Stromal cell of bone marrow (primary cell): ENCODE data around the gene ISOC2.

ENCODE experiments used
- DNase-seq: peaks from one replicate; pipeline ENCODE4 v3.0.0-alpha.2; 2012; ENCODE audit warnings: low read depth

The ISOC2 gene

DNA sequence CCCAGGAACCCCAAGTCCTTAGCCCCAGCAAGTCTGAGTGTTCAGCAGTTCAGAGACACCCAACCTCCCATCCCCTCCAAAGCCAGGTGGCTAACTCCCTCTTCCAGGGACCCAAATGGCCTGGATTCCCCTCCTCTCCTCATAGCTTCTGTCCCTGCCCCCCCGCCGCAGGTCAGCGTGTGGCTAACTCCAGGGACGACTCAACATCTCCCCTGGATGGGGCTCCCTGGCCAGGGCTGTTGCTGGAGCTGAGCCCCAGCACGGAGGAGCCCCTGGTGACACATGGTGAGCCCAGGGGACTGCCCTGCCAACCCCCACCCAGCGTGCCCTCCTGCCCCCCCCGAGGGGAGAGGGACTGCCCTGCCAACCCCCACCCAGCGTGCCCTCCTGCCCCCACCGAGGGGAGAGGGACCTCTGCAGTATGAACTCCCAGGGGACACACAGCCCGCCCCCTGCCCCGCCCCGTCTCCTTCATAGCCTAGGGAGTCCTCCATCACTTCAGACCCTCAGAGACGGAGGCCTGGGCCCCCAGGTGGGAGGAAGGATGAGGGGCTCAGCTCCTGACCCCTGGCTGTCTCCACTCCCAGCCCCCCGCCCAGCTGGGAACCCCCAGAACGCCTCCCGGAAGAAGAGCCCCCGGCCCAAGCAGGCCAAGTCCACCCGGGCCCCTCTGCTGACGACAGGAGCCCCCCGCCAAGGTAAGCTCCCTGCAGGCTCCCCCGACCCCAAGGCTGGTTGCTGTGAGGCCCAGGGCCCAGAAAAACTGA lies 28.5 kb upstream of the ISOC2 start:
- DNase-seq: no peak

GRCh38 chr19:55488986-55489710 lies 27.7 kb upstream of the ISOC2 start:
- no peak for DNase-seq

DNA sequence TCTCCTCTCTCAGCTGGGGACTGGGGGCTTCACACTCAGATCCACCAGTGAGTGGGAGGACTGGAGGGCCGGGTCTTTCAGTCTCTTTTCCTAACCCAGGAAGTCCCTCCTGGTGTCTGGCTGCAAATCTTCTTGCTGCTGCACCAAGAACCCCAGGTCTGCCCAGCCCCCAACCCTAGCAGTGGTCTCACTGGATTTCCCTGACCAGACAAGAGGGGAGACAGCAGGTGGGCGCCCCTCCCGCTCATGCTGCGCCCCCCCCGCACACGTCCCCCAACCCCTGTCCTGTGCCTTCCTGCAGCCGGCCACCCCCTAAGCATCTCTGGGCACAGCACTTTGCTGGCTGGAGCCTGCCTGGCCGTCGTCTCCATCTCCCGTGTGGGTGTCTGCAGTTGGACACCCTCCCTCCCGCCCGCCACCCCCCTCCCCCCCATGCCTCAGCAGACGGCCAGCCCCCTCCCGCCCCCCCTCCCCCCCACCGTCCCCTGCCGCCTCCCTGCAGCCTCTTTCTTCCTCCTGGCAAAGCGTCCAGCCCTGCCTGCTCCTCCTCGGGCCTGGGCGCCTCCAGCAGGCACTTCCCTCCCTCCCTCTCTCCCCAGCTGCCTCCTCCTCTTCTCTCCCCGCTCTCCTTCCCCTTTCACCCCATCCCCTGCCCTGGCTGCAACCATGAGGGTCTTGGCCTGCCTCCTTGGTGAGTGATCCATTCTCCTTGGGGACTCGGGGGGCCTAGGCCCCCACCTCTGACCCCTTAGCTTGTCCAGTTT lies 26.7 kb upstream of the ISOC2 start, which contains the start of gene SSC5D:
Gene SSC5D (plus strand): TSS at position 513 of the 764 bp plus-strand sequence. CDS start 154 bp downstream, at position 667.
- DNase-seq: peak; percentile 38

DNA sequence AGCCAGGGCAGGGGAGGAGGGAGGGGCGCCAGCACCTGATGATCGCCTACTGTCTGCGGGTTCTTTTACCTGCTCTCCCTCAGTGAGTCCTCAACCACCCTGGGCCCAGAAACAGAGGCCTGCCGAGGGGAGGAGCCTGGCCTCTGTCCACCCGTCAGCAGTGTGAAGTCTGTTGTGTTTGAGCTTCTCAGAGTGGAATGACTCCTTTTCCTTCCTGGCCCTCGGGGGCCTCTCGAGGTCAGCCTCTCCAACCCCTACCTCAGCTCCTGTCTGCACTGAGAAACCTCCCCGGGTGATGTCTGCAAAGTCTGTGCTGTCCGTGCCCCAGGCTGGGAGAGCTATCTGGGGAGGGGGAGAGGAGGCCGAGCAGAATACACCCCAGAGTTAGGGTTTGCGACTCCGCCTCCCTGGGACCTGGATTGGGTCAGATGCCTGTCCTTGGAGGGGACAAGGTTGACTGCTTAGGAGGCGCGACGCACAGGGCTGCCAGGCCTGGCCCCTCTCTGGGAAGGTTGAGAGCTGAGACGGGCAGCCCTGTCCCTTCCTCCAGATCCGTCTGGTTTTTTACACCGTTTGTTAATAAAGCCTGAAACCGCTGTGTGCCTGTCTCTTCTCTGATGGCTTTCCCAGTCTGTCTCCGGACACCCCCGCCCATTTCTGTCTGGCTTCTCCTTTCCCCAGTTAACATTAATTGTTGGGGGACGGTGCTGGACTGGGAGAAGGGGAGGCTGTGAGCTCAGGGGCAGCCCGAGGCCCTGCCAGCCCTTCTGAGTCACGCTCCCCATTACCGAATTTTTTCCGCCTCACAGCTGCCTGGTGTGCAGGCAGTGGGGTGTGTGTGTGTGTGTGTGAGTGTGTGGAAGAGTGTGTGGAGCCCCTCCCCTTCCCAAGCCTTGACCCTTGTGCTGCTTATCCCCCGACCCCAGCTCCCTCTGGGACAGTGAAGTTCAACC lies 25.8 kb upstream of the ISOC2 start:
- peak; percentile 95 for DNase-seq

- no peak for DNase-seq
Observed at GRCh38 chr19:55486043-55486970, 24.9 kb upstream of the ISOC2 start.

GRCh38 chr19:55485439-55486011 lies 24.1 kb upstream of the ISOC2 start:
- DNase-seq: no peak

DNA sequence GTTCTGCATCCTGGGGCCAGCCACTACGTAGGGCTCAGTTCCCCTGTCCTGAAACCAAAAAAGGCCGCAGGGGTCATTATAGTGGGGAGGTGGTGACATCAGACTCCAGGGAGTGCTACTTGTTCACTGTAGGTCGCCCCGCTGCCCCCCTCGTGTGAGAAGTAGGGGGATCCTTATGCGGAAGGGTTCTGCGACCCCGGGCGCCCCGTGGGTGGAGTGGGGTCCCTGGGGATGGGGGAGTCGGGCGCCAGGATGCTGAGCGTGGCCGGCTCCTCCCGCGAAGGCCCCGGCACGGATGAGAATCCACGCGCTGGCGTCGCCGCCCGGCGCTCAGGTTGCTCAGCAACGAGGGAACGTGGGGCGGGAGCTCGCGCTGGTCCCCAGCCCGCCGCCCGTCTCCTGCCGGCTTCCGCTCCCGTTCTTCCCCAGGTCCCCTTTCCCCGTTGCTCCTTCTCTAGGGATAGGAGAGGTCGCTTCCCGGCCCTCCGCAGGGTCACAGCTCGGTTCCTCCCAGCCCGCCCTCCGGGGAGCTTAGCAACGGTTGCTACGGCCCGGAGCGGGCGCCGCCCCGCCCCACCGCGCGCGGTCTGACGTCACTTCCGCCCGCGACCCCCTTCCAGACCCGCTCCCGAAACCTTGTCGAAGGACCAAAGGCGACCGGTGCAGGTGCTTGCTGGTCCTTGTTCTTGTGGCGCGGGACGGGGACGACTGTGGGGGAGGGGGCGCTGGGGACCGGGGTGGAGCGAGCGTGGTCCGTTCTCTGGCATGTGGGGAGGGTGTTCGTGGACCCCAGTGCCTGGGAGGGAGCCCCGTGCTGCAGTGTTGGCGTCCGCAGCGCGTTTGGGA lies 23.4 kb upstream of the ISOC2 start, which contains the start of gene NAT14:
Gene NAT14 (plus strand): TSS at position 596 of the 846 bp plus-strand sequence. CDS start 521 bp downstream, outside the sequence.
- DNase-seq: no peak

DNA sequence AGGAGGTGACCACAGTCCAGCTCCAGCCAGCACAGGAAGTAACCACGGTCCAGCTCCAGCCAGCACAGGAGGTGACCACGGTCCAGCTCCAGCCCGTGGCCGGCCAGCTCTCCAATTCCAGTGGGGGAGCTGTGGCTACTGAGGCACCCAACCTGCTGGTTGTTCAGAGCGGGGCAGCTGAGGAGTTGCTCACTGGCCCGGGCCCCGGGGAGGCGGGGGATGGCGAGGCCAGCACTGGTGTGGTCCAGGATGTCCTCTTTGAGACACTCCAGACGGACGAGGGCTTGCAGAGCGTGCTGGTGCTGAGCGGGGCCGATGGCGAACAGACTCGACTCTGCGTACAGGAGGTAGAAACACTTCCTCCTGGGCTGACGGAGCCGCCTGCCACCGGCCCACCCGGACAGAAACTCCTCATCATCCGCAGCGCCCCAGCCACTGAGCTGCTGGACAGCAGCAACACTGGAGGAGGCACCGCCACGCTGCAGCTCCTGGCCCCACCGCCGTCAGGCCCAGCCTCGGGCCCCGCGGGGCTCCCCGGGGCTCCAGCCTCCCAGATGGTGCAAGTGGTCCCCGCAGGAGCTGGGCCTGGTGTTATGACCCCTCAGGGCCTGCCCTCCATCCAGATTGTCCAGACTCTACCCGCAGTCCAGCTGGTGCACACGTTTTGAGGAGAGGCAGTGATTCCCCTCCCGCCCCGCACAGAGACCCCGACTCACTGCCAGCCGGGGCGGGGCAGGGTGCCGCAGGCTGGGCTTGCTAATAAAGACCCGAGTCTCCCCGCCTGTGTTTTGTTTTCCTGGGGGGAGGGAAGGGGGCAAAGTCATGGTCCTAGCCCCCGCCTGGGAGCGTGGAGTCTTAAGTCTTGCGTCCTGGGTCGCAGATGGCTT lies 22.5 kb upstream of the ISOC2 start:
- DNase-seq: no peak

- no peak for DNase-seq
Observed at GRCh38 chr19:55482967-55483705, 21.7 kb upstream of the ISOC2 start.

DNA sequence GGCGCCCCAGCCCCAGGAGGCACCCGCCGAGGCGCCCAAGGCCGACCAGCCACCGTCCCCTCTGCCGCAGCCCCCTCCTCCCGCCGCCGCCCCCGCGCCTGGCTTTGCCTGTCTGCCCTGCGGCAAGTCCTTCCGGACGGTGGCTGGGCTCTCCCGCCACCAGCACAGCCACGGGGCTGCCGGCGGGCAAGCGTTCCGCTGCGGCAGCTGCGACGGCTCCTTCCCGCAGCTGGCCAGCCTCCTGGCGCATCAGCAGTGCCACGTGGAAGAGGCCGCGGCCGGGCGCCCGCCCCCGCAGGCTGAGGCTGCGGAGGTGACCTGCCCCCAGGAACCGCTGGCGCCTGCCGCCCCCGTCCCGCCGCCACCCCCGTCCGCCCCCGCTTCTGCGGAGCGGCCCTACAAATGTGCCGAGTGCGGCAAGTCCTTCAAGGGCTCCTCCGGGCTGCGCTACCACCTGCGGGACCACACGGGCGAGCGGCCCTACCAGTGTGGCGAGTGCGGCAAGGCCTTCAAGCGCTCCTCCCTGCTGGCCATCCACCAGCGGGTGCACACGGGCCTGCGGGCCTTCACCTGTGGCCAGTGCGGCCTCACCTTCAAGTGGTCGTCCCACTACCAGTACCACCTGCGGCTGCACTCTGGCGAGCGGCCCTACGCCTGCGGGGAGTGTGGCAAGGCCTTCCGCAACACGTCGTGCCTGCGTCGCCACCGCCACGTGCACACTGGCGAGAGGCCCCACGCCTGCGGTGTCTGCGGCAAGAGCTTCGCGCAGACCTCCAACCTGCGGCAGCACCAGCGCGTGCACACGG lies 20.9 kb upstream of the ISOC2 start:
- DNase-seq: no peak

GRCh38 chr19:55481794-55482155 lies 20.3 kb upstream of the ISOC2 start:
- no peak for DNase-seq

DNA sequence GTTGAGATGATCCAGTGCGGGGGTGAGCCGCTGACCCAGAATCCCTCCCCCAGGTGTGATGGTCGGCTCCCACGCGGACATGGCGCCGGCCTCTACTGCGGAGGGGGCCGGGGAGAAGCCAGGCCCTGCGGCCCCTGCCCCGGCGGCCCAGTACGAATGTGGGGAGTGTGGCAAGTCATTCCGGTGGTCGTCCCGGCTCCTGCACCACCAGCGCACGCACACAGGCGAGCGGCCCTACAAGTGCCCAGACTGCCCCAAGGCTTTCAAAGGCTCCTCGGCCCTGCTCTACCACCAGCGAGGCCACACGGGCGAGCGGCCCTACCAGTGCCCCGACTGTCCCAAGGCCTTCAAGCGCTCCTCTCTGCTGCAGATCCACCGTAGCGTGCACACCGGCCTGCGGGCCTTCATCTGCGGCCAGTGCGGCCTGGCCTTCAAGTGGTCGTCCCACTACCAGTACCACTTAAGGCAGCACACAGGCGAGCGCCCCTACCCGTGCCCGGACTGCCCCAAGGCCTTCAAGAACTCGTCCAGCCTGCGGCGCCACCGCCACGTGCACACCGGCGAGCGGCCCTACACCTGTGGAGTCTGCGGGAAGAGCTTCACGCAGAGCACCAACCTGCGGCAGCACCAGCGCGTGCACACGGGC lies 19.8 kb upstream of the ISOC2 start:
- DNase-seq: no peak

- no peak for DNase-seq
Observed at GRCh38 chr19:55479451-55480230, 18.2 kb upstream of the ISOC2 start.

GRCh38 chr19:55479045-55479444 lies 17.6 kb upstream of the ISOC2 start:
- DNase-seq: no peak

GRCh38 chr19:55478364-55478763 lies 16.9 kb upstream of the ISOC2 start:
- DNase-seq: no peak
